IMR-90 (cell line): ENCODE results near the gene ZFYVE26. TPM values are rescaled to one million over a fixed set of nuclear protein-coding genes. Genes with fewer than 3 reads are reported as not detected.

ENCODE experiments used
- ATAC-seq: fragments of 200-7000 bp; cut with Tn5 transposase; 2 replicates; pipeline ENCODE4 v1.9.1; 2020; ENCODE audit warnings: low read depth, mild to moderate bottlenecking, moderate library complexity
- BruUV-seq: library from RNA; stranded (reverse); fragments of 400-500 nt; replicated peaks from 2 replicates; lab custom pipeline; 2021; lab: Mats Ljungman, UMichigan
- CTCF ChIA-PET: fragments of 300-600 bp; formaldehyde crosslinking; extraction: SDS; loops from one replicate; lab custom pipeline; 2021; ENCODE audit warnings: antibody characterized with exemption; lab: Yijun Ruan, JAX
- POLR2A ChIA-PET: fragments of 300-600 bp; sonication (Branson Sonifier 250); formaldehyde crosslinking; loops from one replicate; lab custom pipeline; 2022; ENCODE audit warnings: antibody characterized with exemption; ENCODE audit not compliant: unreplicated experiment; lab: Charles Lee
- DNase-seq: peaks from one replicate; pipeline ENCODE4 v3.0.0; 2013
- H2AFZ ChIP-seq: replicated peaks from 2 replicates; pipeline ENCODE3; 2013; ENCODE audit warnings: low read length, mild to moderate bottlenecking; ENCODE audit not compliant: poor library complexity
- H2AK5ac ChIP-seq: 2 replicates; pipeline ENCODE4 v1.6.1; 2013; ENCODE audit warnings: low read depth, low read length, inconsistent platforms
- H2AK9ac ChIP-seq: replicated peaks from 2 replicates; pipeline ENCODE3; 2013; ENCODE audit warnings: mild to moderate bottlenecking, low read depth, low read length, moderate library complexity; ENCODE audit not compliant: poor library complexity
- H2BK120ac ChIP-seq: 2 replicates; pipeline ENCODE4 v1.6.1; 2013; ENCODE audit warnings: low read depth, low read length, inconsistent platforms
- H2BK15ac ChIP-seq: 3 replicates; pipeline ENCODE4 v1.6.1; 2013; ENCODE audit warnings: low read depth, low read length, inconsistent platforms
- H2BK20ac ChIP-seq: 2 replicates; pipeline ENCODE4 v1.6.1; 2013; ENCODE audit warnings: low read depth, mild to moderate bottlenecking, inconsistent platforms, low read length, moderate library complexity
- H2BK5ac ChIP-seq: 2 replicates; pipeline ENCODE4 v1.6.1; 2013; ENCODE audit warnings: mild to moderate bottlenecking, low read depth, low read length, inconsistent platforms; ENCODE audit not compliant: poor library complexity, severe bottlenecking
- H3K14ac ChIP-seq: replicated peaks from 2 replicates; pipeline ENCODE4 v1.6.1; 2013; ENCODE audit warnings: low read depth, low read length, inconsistent platforms
- H3K18ac ChIP-seq: 2 replicates; pipeline ENCODE4 v1.6.1; 2013; ENCODE audit warnings: low read depth, low read length, control low read depth
- H3K23ac ChIP-seq: 2 replicates; pipeline ENCODE4 v1.6.1; 2013; ENCODE audit warnings: low read depth, low read length, inconsistent platforms
- H3K27ac ChIP-seq: 2 replicates; pipeline ENCODE4 v1.5.1; 2013; ENCODE audit warnings: mild to moderate bottlenecking, control low read depth, low read length; ENCODE audit not compliant: insufficient read depth
- H3K27me3 ChIP-seq: 2 replicates; pipeline ENCODE4 v1.6.1; 2013; ENCODE audit warnings: low read length; ENCODE audit not compliant: control insufficient read depth, insufficient read depth
- H3K36me3 ChIP-seq: 2 replicates; pipeline ENCODE4 v1.6.1; 2013; ENCODE audit warnings: low read length, mixed read lengths; ENCODE audit not compliant: control insufficient read depth, insufficient read depth
- H3K4ac ChIP-seq: 2 replicates; pipeline ENCODE4 v1.6.1; 2013; ENCODE audit warnings: low read depth, low read length, inconsistent platforms
- H3K4me1 ChIP-seq: 2 replicates; pipeline ENCODE4 v1.6.1; 2013; ENCODE audit warnings: low read length, mixed read lengths; ENCODE audit not compliant: control insufficient read depth, insufficient read depth
- H3K4me2 ChIP-seq: 2 replicates; pipeline ENCODE4 v1.6.1; 2013; ENCODE audit warnings: low read depth, mild to moderate bottlenecking, control low read depth, low read length, moderate library complexity
- H3K4me3 ChIP-seq: 2 replicates; pipeline ENCODE4 v1.5.1; 2013; ENCODE audit warnings: low read depth, mild to moderate bottlenecking, control low read depth, low read length, moderate library complexity; ENCODE audit not compliant: insufficient read depth
- H3K56ac ChIP-seq: 2 replicates; pipeline ENCODE4 v1.6.1; 2013; ENCODE audit warnings: low read length, inconsistent platforms; ENCODE audit not compliant: insufficient read depth; ENCODE audit errors: extremely low read depth
- H3K79me1 ChIP-seq, 2 experiments: 2 replicates each; pipeline ENCODE4 v1.6.1; 2013; ENCODE audit warnings: low read length in 2 of 2, inconsistent platforms in 1 of 2, low read depth in 1 of 2
- H3K9ac ChIP-seq: 2 replicates; pipeline ENCODE4 v1.6.1; 2013; ENCODE audit warnings: low read depth, low read length, control low read depth
- H3K9me1 ChIP-seq: 2 replicates; pipeline ENCODE4 v1.6.1; 2013; ENCODE audit warnings: low read length, inconsistent platforms; ENCODE audit not compliant: insufficient read depth
- H3K9me3 ChIP-seq: 2 replicates; pipeline ENCODE4 v1.6.1; 2013; ENCODE audit warnings: low read length; ENCODE audit not compliant: control insufficient read depth, insufficient read depth
- H4K20me1 ChIP-seq: 2 replicates; pipeline ENCODE4 v1.6.1; 2013; ENCODE audit warnings: low read length, inconsistent platforms; ENCODE audit not compliant: insufficient read depth
- H4K5ac ChIP-seq: 2 replicates; pipeline ENCODE4 v1.6.1; 2013; ENCODE audit warnings: mild to moderate bottlenecking, low read depth, low read length, control low read depth
- H4K8ac ChIP-seq, 2 experiments: 2 replicates each; pipeline ENCODE4 v1.6.1; 2013; ENCODE audit warnings: low read depth in 2 of 2, low read length in 2 of 2, control low read depth in 1 of 2, inconsistent platforms in 1 of 2
- H4K91ac ChIP-seq: 2 replicates; pipeline ENCODE4 v1.6.1; 2013; ENCODE audit warnings: low read depth, low read length, inconsistent platforms; ENCODE audit not compliant: insufficient read depth
- BHLHE40 ChIP-seq: fragments of 150-350 bp; IDR thresholded peaks from 2 replicates; pipeline ENCODE4 v1.6.1; 2016; ENCODE audit warnings: mild to moderate bottlenecking, low read depth, low read length
- CEBPB ChIP-seq: IDR thresholded peaks from 2 replicates; pipeline ENCODE4 v1.6.1; 2012; ENCODE audit warnings: low read depth, low read length, improper control_type of control experiment
- CHD1 ChIP-seq: IDR thresholded peaks from 2 replicates; pipeline ENCODE4 v1.6.1; 2012; ENCODE audit warnings: low read depth, low read length, improper control_type of control experiment
- FOS ChIP-seq: fragments of 150-350 bp; IDR thresholded peaks from 2 replicates; pipeline ENCODE4 v1.6.1; 2016; ENCODE audit warnings: low read depth, low read length
- MAFK ChIP-seq: IDR thresholded peaks from 2 replicates; pipeline ENCODE4 v1.6.1; 2012; ENCODE audit warnings: low read depth, low read length, improper control_type of control experiment
- MAZ ChIP-seq: IDR thresholded peaks from 2 replicates; pipeline ENCODE4 v1.6.1; 2012; ENCODE audit warnings: low read depth, mild to moderate bottlenecking, low read length, improper control_type of control experiment, moderate library complexity, borderline replicate concordance
- MXI1 ChIP-seq: IDR thresholded peaks from 2 replicates; pipeline ENCODE4 v1.6.1; 2012; ENCODE audit warnings: low read depth, mild to moderate bottlenecking, low read length, moderate library complexity, borderline replicate concordance
- NFE2L2 ChIP-seq: fragments of 150-350 bp; IDR thresholded peaks from 2 replicates; pipeline ENCODE4 v1.6.1; 2016; ENCODE audit warnings: low read depth, mild to moderate bottlenecking, low read length
- POLR2A ChIP-seq: IDR thresholded peaks from 2 replicates; pipeline ENCODE4 v1.6.1; 2012; ENCODE audit warnings: mild to moderate bottlenecking, low read depth, low read length
- RAD21 ChIP-seq: IDR thresholded peaks from 2 replicates; pipeline ENCODE4 v1.6.1; 2012; ENCODE audit warnings: low read length, improper control_type of control experiment
- RCOR1 ChIP-seq: IDR thresholded peaks from 2 replicates; pipeline ENCODE4 v1.6.1; 2012; ENCODE audit warnings: mild to moderate bottlenecking, low read length, improper control_type of control experiment; ENCODE audit not compliant: insufficient replicate concordance
- RFX5 ChIP-seq: IDR thresholded peaks from 2 replicates; pipeline ENCODE4 v1.8.0; 2012; ENCODE audit warnings: low read depth, mild to moderate bottlenecking, low read length, moderate library complexity
- SMC3 ChIP-seq: fragments of 150-350 bp; IDR thresholded peaks from 2 replicates; pipeline ENCODE4 v1.6.1; 2016; ENCODE audit warnings: low read depth, mild to moderate bottlenecking, antibody characterized with exemption, low read length, moderate library complexity
- WGBS, 2 experiments: methylation state at CpG; one replicate each; pipeline versions ENCODE4 v1.1.5 to v1.1.7; 2013; ENCODE audit warnings: missing lambda C conversion rate in 2 of 2; ENCODE audit not compliant: insufficient read length in 1 of 2; ENCODE audit errors: extremely low coverage in 2 of 2; 5-methylcytosine and 5-hydroxymethylcytosine counted together
- dilution Hi-C: fragments of 300-500 bp; cut with HindIII; formaldehyde crosslinking; loops from one replicate; pipeline ENCODE4 v1.14.3; 2018; ENCODE audit warnings: low sequenced_read_pairs; ENCODE audit not compliant: unreplicated experiment
- in situ Hi-C: fragments of 300-500 bp; cut with MboI; formaldehyde crosslinking; loops from 3 replicates; pipeline ENCODE4 v1.14.3; 2019; ENCODE audit warnings: low sequenced_read_pairs, inconsistent platforms, mixed read lengths
- intact Hi-C: fragments of 100-400 bp; cut with micrococcal nuclease; formaldehyde crosslinking; loops from 2 replicates; pipeline ENCODE4 v1.10.0; 2022
- polyA plus RNA-seq, 3 experiments: library from polyadenylated mRNA; depleted of rRNA; stranded (reverse); fragments of >200 nt; gene quantifications; 2 replicates each; pipeline ENCODE4 v1.2.3, GENCODE V29; 2012; ENCODE audit warnings: low replicate concordance in 1 of 3
- total RNA-seq: library from RNA; depleted of rRNA; stranded (reverse); fragments of >200 nt; gene quantifications from 2 replicates; pipeline ENCODE4 v1.2.3, GENCODE V29; 2012
- TF ChIP-seq, protein P1 (sequence below): fragments of 150-350 bp; IDR thresholded peaks from 2 replicates; pipeline ENCODE4 v1.6.1; 2016; ENCODE audit warnings: low read depth, mild to moderate bottlenecking, low read length, moderate library complexity, borderline replicate concordance
- TF ChIP-seq, protein P2 (sequence below): conservative IDR thresholded peaks from 2 replicates; pipeline ENCODE4 v1.5.1; 2012; ENCODE audit warnings: mild to moderate bottlenecking, low read depth, low read length, improper control_type of control experiment
- TF ChIP-seq, protein P3 (sequence below): fragments of 150-350 bp; IDR thresholded peaks from 2 replicates; pipeline ENCODE4 v1.6.1; 2017; ENCODE audit warnings: mild to moderate bottlenecking, antibody characterized with exemption, low read length, low read depth

ZFYVE26 gene
- total and polyA plus RNA-seq, 2 of the 4 experiments (the other 2 are of a cell fraction): 6.0 to 11.1 TPM

DNA sequence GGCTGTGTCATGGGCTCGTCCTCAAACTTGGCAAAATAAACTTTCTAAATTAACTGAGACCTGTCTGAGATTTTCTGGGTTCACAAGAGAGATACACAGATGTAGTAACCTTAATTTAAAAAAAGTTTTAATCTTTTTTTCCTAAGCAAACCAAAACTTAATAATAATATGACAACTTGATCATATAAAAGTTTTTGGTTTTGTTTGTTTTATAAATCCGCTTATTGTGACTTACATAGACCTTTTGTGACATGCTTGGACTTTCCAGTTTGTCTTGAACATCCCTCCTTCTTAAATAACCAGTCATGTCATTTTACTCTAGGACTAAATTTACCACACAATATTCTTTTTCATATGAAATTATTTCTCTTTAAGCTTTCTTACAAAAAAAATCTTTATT lies 106.2 kb downstream of the ZFYVE26 start:
- Histone ChIP-seq H3K36me3 (no peaks in the 10 kb centered on the region), H2AK5ac (no peak overlapping the region), H3K4ac (no peak overlapping the region), H3K79me1 (no peaks in the 10 kb centered on the region), H2BK120ac (no peak overlapping the region), H3K4me2 (no peak overlapping the region), H2AK9ac (no peak overlapping the region), H2BK5ac (no peak overlapping the region), H3K23ac (no peak overlapping the region), H2BK20ac (no peak overlapping the region), H2AFZ (no peak overlapping the region), H4K91ac (no peak overlapping the region), H3K9ac (no peak overlapping the region), H4K5ac (no peak overlapping the region), H2BK15ac (no peak overlapping the region), H3K27ac (no peak overlapping the region), H3K4me3 (no peak overlapping the region), H3K9me1 (no peaks in the 10 kb centered on the region), H3K18ac (no peak overlapping the region), H3K4me1 (no peaks in the 10 kb centered on the region), H4K8ac (no peak overlapping the region), H3K27me3 (peaks cover 8% of the 10 kb centered on the region), H3K56ac (no peak overlapping the region), H3K14ac (no peak overlapping the region), H4K20me1 (no peaks in the 10 kb centered on the region), H3K9me3 (no peaks in the 10 kb centered on the region; the same call in 1 of the 2 replicates)
- TF ChIP-seq, protein P1, sequence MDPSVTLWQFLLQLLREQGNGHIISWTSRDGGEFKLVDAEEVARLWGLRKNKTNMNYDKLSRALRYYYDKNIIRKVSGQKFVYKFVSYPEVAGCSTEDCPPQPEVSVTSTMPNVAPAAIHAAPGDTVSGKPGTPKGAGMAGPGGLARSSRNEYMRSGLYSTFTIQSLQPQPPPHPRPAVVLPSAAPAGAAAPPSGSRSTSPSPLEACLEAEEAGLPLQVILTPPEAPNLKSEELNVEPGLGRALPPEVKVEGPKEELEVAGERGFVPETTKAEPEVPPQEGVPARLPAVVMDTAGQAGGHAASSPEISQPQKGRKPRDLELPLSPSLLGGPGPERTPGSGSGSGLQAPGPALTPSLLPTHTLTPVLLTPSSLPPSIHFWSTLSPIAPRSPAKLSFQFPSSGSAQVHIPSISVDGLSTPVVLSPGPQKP: no peak
- TF ChIP-seq FOS (no peak), MAFK (no peak), SMC3 (no peak), RCOR1 (no peak), RAD21 (no peak), POLR2A (no peak), BHLHE40 (no peak), CHD1 (no peak), CEBPB (no peak), MAZ (no peak), MXI1 (no peak), NFE2L2 (no peak), RFX5 (no peak)
- TF ChIP-seq, protein P2, sequence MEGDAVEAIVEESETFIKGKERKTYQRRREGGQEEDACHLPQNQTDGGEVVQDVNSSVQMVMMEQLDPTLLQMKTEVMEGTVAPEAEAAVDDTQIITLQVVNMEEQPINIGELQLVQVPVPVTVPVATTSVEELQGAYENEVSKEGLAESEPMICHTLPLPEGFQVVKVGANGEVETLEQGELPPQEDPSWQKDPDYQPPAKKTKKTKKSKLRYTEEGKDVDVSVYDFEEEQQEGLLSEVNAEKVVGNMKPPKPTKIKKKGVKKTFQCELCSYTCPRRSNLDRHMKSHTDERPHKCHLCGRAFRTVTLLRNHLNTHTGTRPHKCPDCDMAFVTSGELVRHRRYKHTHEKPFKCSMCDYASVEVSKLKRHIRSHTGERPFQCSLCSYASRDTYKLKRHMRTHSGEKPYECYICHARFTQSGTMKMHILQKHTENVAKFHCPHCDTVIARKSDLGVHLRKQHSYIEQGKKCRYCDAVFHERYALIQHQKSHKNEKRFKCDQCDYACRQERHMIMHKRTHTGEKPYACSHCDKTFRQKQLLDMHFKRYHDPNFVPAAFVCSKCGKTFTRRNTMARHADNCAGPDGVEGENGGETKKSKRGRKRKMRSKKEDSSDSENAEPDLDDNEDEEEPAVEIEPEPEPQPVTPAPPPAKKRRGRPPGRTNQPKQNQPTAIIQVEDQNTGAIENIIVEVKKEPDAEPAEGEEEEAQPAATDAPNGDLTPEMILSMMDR: no peak
- TF ChIP-seq, protein P3, sequence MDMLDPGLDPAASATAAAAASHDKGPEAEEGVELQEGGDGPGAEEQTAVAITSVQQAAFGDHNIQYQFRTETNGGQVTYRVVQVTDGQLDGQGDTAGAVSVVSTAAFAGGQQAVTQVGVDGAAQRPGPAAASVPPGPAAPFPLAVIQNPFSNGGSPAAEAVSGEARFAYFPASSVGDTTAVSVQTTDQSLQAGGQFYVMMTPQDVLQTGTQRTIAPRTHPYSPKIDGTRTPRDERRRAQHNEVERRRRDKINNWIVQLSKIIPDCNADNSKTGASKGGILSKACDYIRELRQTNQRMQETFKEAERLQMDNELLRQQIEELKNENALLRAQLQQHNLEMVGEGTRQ: no peak
- no CpG with 5 or more reads among the region's 2 CpGs for WGBS, 2 experiments
- no TSS peak for BruUV-seq
- intact Hi-C loops: no loop called here
- in situ Hi-C loops: loop anchor here (25.0 kb wide), 1 partner anchor 273 kb away; no protein-coding TSS in a partner anchor
- ChIA-PET CTCF (interaction anchor here (0.6 kb wide), 1 partner anchor 38 kb away, joined by 3 read pairs; no protein-coding TSS in a partner anchor), POLR2A (interaction anchor here (0.7 kb wide), 1 partner anchor 109 kb away, joined by 3 read pairs; the partner anchor contains the start of gene RAD51B)
- no peak for DNase-seq
- no peak for ATAC-seq
- dilution Hi-C loops: no loop called here
